Adrenal gland (tissue), 5 donors: ENCODE measurements around the gene STK25.

Source experiments
- POLR2A ChIP-seq, 2 donors: fragments of 450-650 bp; IDR thresholded peaks; one replicate each; pipeline ENCODE4 v1.6.1; 2017; ENCODE audit warnings: antibody characterized with exemption in 2 of 2, mild to moderate bottlenecking in 2 of 2, moderate library complexity in 1 of 2
- TF ChIP-seq, protein P1 (sequence below), 6 experiments: fragments of 450-650 bp in 4 of 6; fragments of 200-600 bp in 2 of 6; sonication (generic) in 1 of 6; IDR thresholded peaks; 1 replicate in 5 of 6; 2 replicates in 1 of 6; pipeline versions ENCODE4 v1.5.1 to v1.8.0; 2016 to 2021; ENCODE audit warnings: antibody characterized with exemption in 6 of 6, mild to moderate bottlenecking in 2 of 6, moderate library complexity in 1 of 6
- donor health status: DM: no; HTN: no; CAD: no.

DNA sequence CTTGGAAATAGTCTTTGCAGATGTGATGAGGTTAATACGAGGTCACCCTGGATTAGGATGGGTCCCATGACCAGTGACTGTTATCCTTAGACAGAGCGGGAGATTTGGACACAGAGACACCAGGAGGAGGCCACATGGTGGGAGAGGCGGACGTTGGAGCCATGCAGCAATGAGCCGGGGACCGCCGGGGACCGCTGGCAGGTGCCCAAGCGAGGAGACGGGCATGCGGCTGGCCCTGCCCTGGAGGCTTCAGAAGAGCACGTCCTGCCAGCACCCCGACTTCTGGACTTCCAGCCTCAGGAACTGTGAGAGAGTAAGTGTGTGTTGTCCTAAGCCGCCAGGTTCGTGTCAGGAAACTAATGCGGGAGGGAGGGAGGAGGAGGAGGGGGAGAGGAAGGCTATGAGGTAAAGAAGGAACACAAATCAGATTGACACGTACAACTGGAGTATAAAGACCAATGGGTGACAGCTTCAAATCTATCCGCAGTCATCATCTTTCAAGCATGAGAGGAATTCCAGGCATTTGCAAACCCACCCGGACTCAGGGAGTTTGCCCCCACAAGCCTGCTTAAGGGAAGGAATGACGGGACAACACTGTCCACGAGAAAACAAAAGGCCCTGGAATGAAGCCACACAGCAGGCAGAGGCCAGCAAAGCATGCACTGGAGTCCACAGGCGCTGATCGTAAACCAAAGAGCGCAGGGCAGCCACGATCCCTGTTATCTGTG is 38.6 kb upstream of the STK25 start:
- TF ChIP-seq POLR2A (IDR thresholded peaks at IDR 0.05): no peak
- TF ChIP-seq, protein P1, sequence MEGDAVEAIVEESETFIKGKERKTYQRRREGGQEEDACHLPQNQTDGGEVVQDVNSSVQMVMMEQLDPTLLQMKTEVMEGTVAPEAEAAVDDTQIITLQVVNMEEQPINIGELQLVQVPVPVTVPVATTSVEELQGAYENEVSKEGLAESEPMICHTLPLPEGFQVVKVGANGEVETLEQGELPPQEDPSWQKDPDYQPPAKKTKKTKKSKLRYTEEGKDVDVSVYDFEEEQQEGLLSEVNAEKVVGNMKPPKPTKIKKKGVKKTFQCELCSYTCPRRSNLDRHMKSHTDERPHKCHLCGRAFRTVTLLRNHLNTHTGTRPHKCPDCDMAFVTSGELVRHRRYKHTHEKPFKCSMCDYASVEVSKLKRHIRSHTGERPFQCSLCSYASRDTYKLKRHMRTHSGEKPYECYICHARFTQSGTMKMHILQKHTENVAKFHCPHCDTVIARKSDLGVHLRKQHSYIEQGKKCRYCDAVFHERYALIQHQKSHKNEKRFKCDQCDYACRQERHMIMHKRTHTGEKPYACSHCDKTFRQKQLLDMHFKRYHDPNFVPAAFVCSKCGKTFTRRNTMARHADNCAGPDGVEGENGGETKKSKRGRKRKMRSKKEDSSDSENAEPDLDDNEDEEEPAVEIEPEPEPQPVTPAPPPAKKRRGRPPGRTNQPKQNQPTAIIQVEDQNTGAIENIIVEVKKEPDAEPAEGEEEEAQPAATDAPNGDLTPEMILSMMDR (IDR thresholded peaks at IDR 0.05): no peak
